SK-N-SH (cell line): ENCODE results near the gene IKZF4. TPM values are rescaled to one million over a fixed set of nuclear protein-coding genes. Genes with fewer than 3 reads are reported as not detected.
A peak's percentile ranks its signal among the peaks of the same experiment; 100 is the strongest.

Experiments
- CTCF ChIA-PET: fragments of 300-600, 350-600 bp; formaldehyde crosslinking; extraction: SDS; loops from one replicate; lab custom pipeline; 2021; lab: Yijun Ruan, JAX
- POLR2A ChIA-PET: fragments of 350-600 bp; sonication (Branson Sonifier 250); formaldehyde crosslinking; extraction: SDS; loops from one replicate; lab custom pipeline; 2020; ENCODE audit warnings: antibody characterized with exemption, inconsistent platforms; lab: Yijun Ruan, JAX
- DNase-seq: peaks from one replicate; pipeline ENCODE4 v3.0.0; 2012
- H2AFZ ChIP-seq: fragments of 200-600 bp; sonication (generic); 2 replicates; pipeline ENCODE4 v1.8.1; 2016; ENCODE audit warnings: antibody characterized with exemption, mild to moderate bottlenecking, low read depth
- H3F3A ChIP-seq: fragments of 200-600 bp; sonication (generic); replicated peaks from 2 replicates; pipeline ENCODE3; 2016; ENCODE audit warnings: antibody characterized with exemption, mild to moderate bottlenecking; ENCODE audit not compliant: insufficient read depth
- H3K27ac ChIP-seq, 2 experiments: fragments of 200-500 bp in 1 of 2; fragments of 200-600 bp in 1 of 2; sonication (Bioruptor generic) in 1 of 2; sonication (generic), shearing (Covaris generic) in 1 of 2; 2 replicates each; pipeline versions ENCODE4 v1.5.1 to v1.6.1; 2014 to 2016; ENCODE audit warnings: low read depth in 2 of 2, inconsistent platforms in 1 of 2, low read length in 1 of 2, mild to moderate bottlenecking in 1 of 2, mixed read lengths in 1 of 2
- H3K27me3 ChIP-seq: fragments of 200-600 bp; sonication (generic), shearing (Covaris generic); 2 replicates; pipeline ENCODE4 v1.6.1; 2016; ENCODE audit warnings: mixed run types; ENCODE audit not compliant: insufficient read depth
- H3K36me3 ChIP-seq, 2 experiments: fragments of 200-500 bp in 1 of 2; fragments of 200-600 bp in 1 of 2; sonication (Bioruptor generic) in 1 of 2; sonication (generic) in 1 of 2; replicated peaks in 1 of 2; 2 replicates each; pipeline versions ENCODE3 to v1.5.1; 2014 to 2016; ENCODE audit warnings: low read length in 1 of 2, mild to moderate bottlenecking in 1 of 2; ENCODE audit not compliant: insufficient read depth in 2 of 2, control insufficient read depth in 1 of 2
- H3K4me1 ChIP-seq, 2 experiments: fragments of 200-500 bp in 1 of 2; fragments of 200-600 bp in 1 of 2; sonication (Bioruptor generic) in 1 of 2; sonication (generic), shearing (Covaris generic) in 1 of 2; 2 replicates each; pipeline versions ENCODE4 v1.5.1 to v1.6.1; 2014 to 2016; ENCODE audit warnings: low read depth in 1 of 2, low read length in 1 of 2, mixed run types in 1 of 2; ENCODE audit not compliant: insufficient read depth in 2 of 2, control insufficient read depth in 1 of 2
- H3K4me2 ChIP-seq: fragments of 200-600 bp; sonication (generic), shearing (Covaris generic); 2 replicates; pipeline ENCODE4 v1.6.1; 2017; ENCODE audit warnings: mixed run types
- H3K4me3 ChIP-seq, 2 experiments: fragments of 200-500 bp in 1 of 2; fragments of 200-600 bp in 1 of 2; sonication (Bioruptor generic) in 1 of 2; sonication (generic), shearing (Covaris generic) in 1 of 2; 2 replicates each; pipeline versions ENCODE4 v1.5.1 to v1.8.1; 2014 to 2016; ENCODE audit warnings: low read depth in 2 of 2, inconsistent platforms in 1 of 2, low read length in 1 of 2, mild to moderate bottlenecking in 1 of 2, mixed read lengths in 1 of 2, moderate library complexity in 1 of 2
- H3K79me2 ChIP-seq: fragments of 200-600 bp; sonication (generic); 2 replicates; pipeline ENCODE4 v1.8.1; 2017; ENCODE audit warnings: mild to moderate bottlenecking; ENCODE audit not compliant: insufficient read depth
- H3K9ac ChIP-seq: fragments of 200-600 bp; sonication (generic); 2 replicates; pipeline ENCODE4 v1.6.1; 2017; ENCODE audit warnings: mixed run types
- H3K9me2 ChIP-seq: fragments of 200-600 bp; sonication (generic); 2 replicates; pipeline ENCODE4 v1.6.1; 2017; ENCODE audit warnings: mixed run types
- H3K9me3 ChIP-seq: fragments of 200-600 bp; sonication (generic); 2 replicates; pipeline ENCODE4 v1.6.1; 2017; ENCODE audit warnings: mixed run types, mild to moderate bottlenecking, moderate library complexity
- H4K20me1 ChIP-seq: fragments of 200-600 bp; sonication (generic); 2 replicates; pipeline ENCODE4 v1.6.1; 2017; ENCODE audit warnings: mild to moderate bottlenecking, mixed run types; ENCODE audit not compliant: insufficient read depth
- FOXM1 ChIP-seq: IDR thresholded peaks from 2 replicates; pipeline ENCODE4 v1.4.0; 2012; ENCODE audit warnings: low read depth, mild to moderate bottlenecking
- GATA2 ChIP-seq: sonication (generic); formaldehyde crosslinking; IDR thresholded peaks from 2 replicates; pipeline ENCODE4 v1.5.0; 2020; ENCODE audit warnings: mild to moderate bottlenecking, missing genetic modification reagents
- MXI1 ChIP-seq: IDR thresholded peaks from 2 replicates; pipeline ENCODE4 v1.6.1; 2012; ENCODE audit warnings: mild to moderate bottlenecking, low read depth, low read length, improper control_type of control experiment
- NRF1 ChIP-seq: IDR thresholded peaks from 2 replicates; pipeline ENCODE4 v1.6.1; 2012; ENCODE audit warnings: low read depth, mild to moderate bottlenecking, low read length
- PBX3 ChIP-seq: IDR thresholded peaks from 2 replicates; pipeline ENCODE4; 2012
- POLR2AphosphoS5 ChIP-seq: IDR thresholded peaks from 2 replicates; pipeline ENCODE4 v1.6.1; 2012; ENCODE audit warnings: low read depth, low read length
- RCOR1 ChIP-seq: fragments of 150-350 bp; IDR thresholded peaks from 2 replicates; pipeline ENCODE4 v1.6.1; 2017; ENCODE audit warnings: antibody characterized with exemption, low read length
- RFX5 ChIP-seq: IDR thresholded peaks from 2 replicates; pipeline ENCODE4 v1.6.1; 2012; ENCODE audit warnings: mild to moderate bottlenecking, improper control_type of control experiment, low read length
- RXRA ChIP-seq: IDR thresholded peaks from 2 replicates; pipeline ENCODE4 v1.4.0; 2012; ENCODE audit warnings: low read depth, mild to moderate bottlenecking, borderline replicate concordance
- TEAD4 ChIP-seq: IDR thresholded peaks from 2 replicates; pipeline ENCODE4 v1.4.0; 2012; ENCODE audit warnings: mild to moderate bottlenecking, borderline replicate concordance; ENCODE audit not compliant: insufficient read depth
- ZBTB33 ChIP-seq: IDR thresholded peaks from 2 replicates; pipeline ENCODE4 v1.4.0; 2012; ENCODE audit warnings: low read depth, borderline replicate concordance
- WGBS: methylation state at CpG from one replicate; pipeline ENCODE4 v1.1.6; 2017; ENCODE audit warnings: low lambda C conversion rate; 5-methylcytosine and 5-hydroxymethylcytosine counted together
- polyA plus RNA-seq, 3 experiments: library from polyadenylated mRNA; depleted of rRNA; stranded (reverse); fragments of >200 nt; gene quantifications; 2 replicates each; pipeline ENCODE4 v1.2.3, GENCODE V29; 2012

The IKZF4 gene
- polyA plus RNA-seq, 1 of the 3 experiments (the other 2 are of a cell fraction): 3.9 TPM

DNA sequence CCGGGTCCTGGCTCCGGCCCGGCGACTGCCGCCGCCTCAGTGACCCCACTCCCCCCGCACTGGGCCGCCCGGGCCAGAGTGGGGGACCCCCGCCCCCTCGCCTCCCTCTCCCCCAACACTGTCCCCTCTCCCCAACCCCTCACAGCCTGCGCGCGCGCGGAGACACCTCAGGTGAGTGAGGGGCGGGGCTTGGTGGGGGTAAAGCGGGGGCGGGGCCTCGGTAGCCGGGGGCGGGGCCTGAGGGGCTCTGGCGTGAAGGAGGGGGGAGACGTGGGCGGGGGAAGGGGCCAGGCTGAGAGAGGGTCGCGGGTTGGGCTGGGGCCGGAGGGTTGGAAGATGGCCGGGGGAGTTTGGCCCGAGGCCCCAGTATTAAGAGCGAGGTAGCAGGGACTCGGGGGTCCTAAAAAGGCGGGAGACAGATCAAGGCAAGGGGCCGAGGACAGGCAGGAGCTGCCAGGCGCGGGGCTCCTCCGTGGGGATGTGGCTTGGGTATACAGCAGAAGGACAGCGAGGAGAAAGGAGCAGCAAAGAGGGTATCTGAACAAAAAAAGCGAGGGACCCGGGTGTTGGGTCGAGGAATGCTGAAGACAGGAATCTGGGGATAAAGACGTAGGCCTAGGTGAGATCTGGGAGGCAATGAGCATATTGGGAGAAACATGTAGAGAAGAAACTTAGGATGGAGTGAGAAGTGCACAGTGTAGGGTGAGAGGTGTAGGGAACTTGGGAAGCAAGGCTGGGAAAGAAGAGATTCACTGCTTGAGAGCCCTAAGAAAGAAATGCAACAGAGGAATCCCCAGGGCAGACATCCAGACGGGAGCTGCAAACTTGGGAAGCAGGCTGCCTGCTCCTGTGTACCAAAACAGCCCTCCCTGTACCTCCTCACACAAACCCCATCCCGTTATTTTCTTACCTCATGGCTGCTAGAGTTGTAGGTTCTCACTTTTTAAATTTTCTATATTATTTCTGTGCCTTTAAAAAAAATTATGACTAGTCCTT, 13.0 kb upstream of the IKZF4 start:
- no peaks in the 10 kb centered on the region for H3K27me3 ChIP-seq
- peak overlapping the region; percentile 88 for H3K4me2 ChIP-seq
- H3K79me2 ChIP-seq: no peaks in the 10 kb centered on the region
- peaks cover 0 to 8% of the 10 kb centered on the region in 2 experiments; a peak in 1 of 4 replicates for H3K4me1 ChIP-seq
- H3F3A ChIP-seq: peaks cover 4% of the 10 kb centered on the region
- ChIA-PET CTCF (interaction anchor here (1.0 to 4.5 kb wide), 6 partner anchors 11 to 31 kb away, joined by 3 to 19 read pairs (median 10); partner anchors contain the start of genes IKZF4 and SUOX), POLR2A (interaction anchor here (1.0 to 1.4 kb wide), 5 partner anchors 10 to 34 kb away, joined by 3 to 11 read pairs (median 7); partner anchors contain the start of genes IKZF4, RAB5B and SUOX)
- DNase-seq: peak; percentile 96
- H3K9me2 ChIP-seq: no peaks in the 10 kb centered on the region
- H3K4me3 ChIP-seq: peak overlapping the region; percentile 66 to 72
- no peaks in the 10 kb centered on the region for H3K9me3 ChIP-seq
- H3K36me3 ChIP-seq: peaks cover 0 to 7% of the 10 kb centered on the region in 2 experiments
- 0 out of 2 replicates have a peak, but pooled peaks have one; percentile 6 for TF ChIP-seq TEAD4
- TF ChIP-seq MXI1: peak; percentile 18; the same call in 1 of the 2 replicates
- TF ChIP-seq ZBTB33: no peak
- 0 out of 2 replicates have a peak, but pooled peaks have one; percentile 4 for TF ChIP-seq RFX5
- peak overlapping the region; percentile 52 to 88 for H3K27ac ChIP-seq
- peak overlapping the region; percentile 77 for H3K9ac ChIP-seq
- H4K20me1 ChIP-seq: no peaks in the 10 kb centered on the region
- WGBS: 7% methylated on average over 31 of the region's 44 CpGs
- H2AFZ ChIP-seq: peak overlapping the region; percentile 90

- POLR2A ChIA-PET: interaction anchor here (0.5 to 1.4 kb wide), 2 partner anchors 12 to 574 kb away, joined by 3 to 5 read pairs; no protein-coding TSS in a partner anchor
- H3K79me2 ChIP-seq: no peaks in the 10 kb centered on the region
- CTCF ChIA-PET: interaction anchor here (0.6 to 4.5 kb wide), 3 partner anchors 11 to 35 kb away, joined by 3 to 14 read pairs (median 14); partner anchors contain the start of genes IKZF4 and SUOX
- no peak for TF ChIP-seq POLR2AphosphoS5
- no peak for TF ChIP-seq MXI1
- no peak for TF ChIP-seq PBX3
- no peak for TF ChIP-seq RCOR1
- TF ChIP-seq RXRA: no peak
- no peak for TF ChIP-seq NRF1
- TF ChIP-seq GATA2: no peak
- no peak for TF ChIP-seq FOXM1
- TF ChIP-seq TEAD4: no peak
- WGBS: 62% methylated on average over 2 of the region's 2 CpGs
- no peaks in the 10 kb centered on the region for H3K27me3 ChIP-seq
- H3K4me3 ChIP-seq: no peak overlapping the region
- no peaks in the 10 kb centered on the region for H3K9me2 ChIP-seq
- no peaks in the 10 kb centered on the region for H3K9me3 ChIP-seq
- no peak for DNase-seq
- no peak overlapping the region for H3K4me2 ChIP-seq
- H3K4me1 ChIP-seq: peaks cover 0 to 8% of the 10 kb centered on the region in 2 experiments; a peak in 1 of 4 replicates
- H3K36me3 ChIP-seq: no peaks in the 10 kb centered on the region
- no peaks in the 10 kb centered on the region for H4K20me1 ChIP-seq
- H3F3A ChIP-seq: peaks cover 3% of the 10 kb centered on the region
- H3K9ac ChIP-seq: no peak overlapping the region
- no peak overlapping the region for H3K27ac ChIP-seq
- no peak overlapping the region for H2AFZ ChIP-seq
These were observed 10.7 kb upstream of the IKZF4 start for GRCh38 chr12:56010111-56010570.
